H1 (cell line): ENCODE measurements around the gene RNF166. TPM values are rescaled to one million over a fixed set of nuclear protein-coding genes. Genes with fewer than 3 reads are reported as not detected.

Experiments
- ASH2L ChIP-seq: fragments of 200-600, 300-600 bp; sonication (generic); IDR thresholded peaks from one replicate; pipeline ENCODE4 v1.7.1; 2017; ENCODE audit warnings: low read length
- ATF3 ChIP-seq: IDR thresholded peaks from 2 replicates; pipeline ENCODE4 v1.6.1; 2011; ENCODE audit warnings: low read depth, mild to moderate bottlenecking, low read length; ENCODE audit not compliant: insufficient read depth
- CBX5 ChIP-seq: fragments of 300-800, 300-1000 bp; sonication (generic); IDR thresholded peaks from 2 replicates; pipeline ENCODE4 v1.7.1; 2016; ENCODE audit warnings: antibody characterized with exemption, low read length, low read depth
- CREB1 ChIP-seq: IDR thresholded peaks from 2 replicates; pipeline ENCODE4 v1.6.1; 2012; ENCODE audit warnings: inconsistent platforms
- CTBP2 ChIP-seq: IDR thresholded peaks from 2 replicates; pipeline ENCODE4 v1.7.0; 2011; ENCODE audit warnings: borderline replicate concordance, mild to moderate bottlenecking, moderate library complexity, mixed read lengths, low read length; ENCODE audit not compliant: insufficient read depth, insufficient read length
- CTCF ChIP-seq, 3 experiments: IDR thresholded peaks; 1 replicate in 2 of 3; 2 replicates in 1 of 3; pipeline versions ENCODE4 v1.5.1 to v1.6.1; 2011; ENCODE audit warnings: low read length in 3 of 3, mild to moderate bottlenecking in 3 of 3, inconsistent platforms in 2 of 3, low read depth in 1 of 3, moderate library complexity in 1 of 3; ENCODE audit not compliant: insufficient read depth in 1 of 3; ENCODE audit errors: control extremely low read depth in 1 of 3
- HDAC2 ChIP-seq, 2 experiments: fragments of 300-600 bp in 1 of 2; sonication (generic) in 1 of 2; IDR thresholded peaks; 2 replicates each; pipeline ENCODE4 v1.6.1; 2011 to 2012; ENCODE audit warnings: low read depth in 2 of 2, low read length in 2 of 2, mild to moderate bottlenecking in 2 of 2, moderate library complexity in 2 of 2, borderline replicate concordance in 1 of 2, inconsistent platforms in 1 of 2
- KDM1A ChIP-seq: fragments of 200-600, 300-600 bp; sonication (generic); IDR thresholded peaks from 2 replicates; pipeline ENCODE4 v1.7.1; 2016; ENCODE audit warnings: mild to moderate bottlenecking, low read length, borderline replicate concordance
- KDM5A ChIP-seq: fragments of 200-600 bp; IDR thresholded peaks from 2 replicates; pipeline ENCODE4 v1.7.1; 2012; ENCODE audit warnings: mild to moderate bottlenecking, low read length, inconsistent platforms, mixed read lengths
- MAX ChIP-seq: IDR thresholded peaks from 2 replicates; pipeline ENCODE4 v1.6.1; 2012; ENCODE audit warnings: inconsistent platforms
- NANOG ChIP-seq: IDR thresholded peaks from 2 replicates; pipeline ENCODE4 v1.6.1; 2011; ENCODE audit warnings: low read length, low read depth, mild to moderate bottlenecking, inconsistent platforms; ENCODE audit not compliant: insufficient read depth, poor library complexity, severe bottlenecking
- PHF8 ChIP-seq: fragments of 200-600 bp; sonication (generic); conservative IDR thresholded peaks from 2 replicates; pipeline ENCODE4 v1.7.1; 2012; ENCODE audit warnings: low read depth, mild to moderate bottlenecking, inconsistent platforms, low read length, moderate library complexity
- SAP30 ChIP-seq: fragments of 300-600 bp; sonication (generic); IDR thresholded peaks from 2 replicates; pipeline ENCODE4 v1.7.1; 2012; ENCODE audit warnings: low read length, moderate library complexity, mild to moderate bottlenecking, inconsistent platforms; ENCODE audit not compliant: insufficient read depth, insufficient replicate concordance
- SIN3A ChIP-seq, 2 experiments: IDR thresholded peaks in 1 of 2; conservative IDR thresholded peaks in 1 of 2; 2 replicates each; pipeline ENCODE4 v1.6.1; 2011 to 2012; ENCODE audit warnings: low read length in 2 of 2, improper control_type of control experiment in 1 of 2, low read depth in 1 of 2, mild to moderate bottlenecking in 1 of 2
- SP1 ChIP-seq: IDR thresholded peaks from 2 replicates; pipeline ENCODE4 v1.6.1; 2011; ENCODE audit warnings: low read depth, low read length
- TBP ChIP-seq: IDR thresholded peaks from 2 replicates; pipeline ENCODE4 v1.6.1; 2011; ENCODE audit warnings: low read depth, low read length, improper control_type of control experiment
- USF2 ChIP-seq: IDR thresholded peaks from 2 replicates; pipeline ENCODE4 v1.6.1; 2011; ENCODE audit warnings: low read length, improper control_type of control experiment
- YY1 ChIP-seq: IDR thresholded peaks from 2 replicates; pipeline ENCODE4 v1.6.1; 2011; ENCODE audit warnings: low read depth, mild to moderate bottlenecking, low read length
- polyA plus RNA-seq, 7 experiments: library from polyadenylated mRNA; depleted of rRNA in 3 of 7; stranded (reverse) in 5 of 7; unstranded in 2 of 7; fragments of >200 nt in 5 of 7; fragments of 200-250 nt in 2 of 7; gene quantifications; 1 replicate in 5 of 7; 2 replicates in 1 of 7; 4 replicates in 1 of 7; pipeline versions ENCODE4 v1.2.1 to v1.2.3, GENCODE V29; 2011 to 2013; ENCODE audit warnings: missing spikeins in 2 of 7, mixed read lengths in 2 of 7
- total RNA-seq: library from RNA; stranded (reverse); fragmentation: NEBNext Ultra II Directional; extraction: Animal tissue kit (Norgen Biotek cat#: 25700); gene quantifications from 2 replicates; pipeline ENCODE4 v1.2.1, GENCODE V29; 2021

The RNF166 gene
- total and polyA plus RNA-seq, 2 of the 8 experiments (the other 6 are each of a cell fraction or from before 2014, with no cell fraction given): 29.8 to 31.2 TPM

- TF ChIP-seq SIN3A (conservative IDR thresholded peaks at IDR 0.05 in 1 of 2, IDR thresholded peaks at IDR 0.05 in 1 of 2; ENCODE audit: low read depth in 1 of 2, low read length in 2 of 2) (peak; percentile 97 to 100), TBP (peak; percentile 40; the same call in 1 of the 2 replicates), MAX (peak; percentile 96), ATF3 (peak; percentile 98), CTCF (IDR thresholded peaks at IDR 0.05; ENCODE audit: control extremely low read depth in 1 of 3, insufficient read depth in 1 of 3, low read depth in 1 of 3, low read length in 3 of 3) (no peak), YY1 (0 out of 2 replicates have a peak, but pooled peaks have one; percentile 19), KDM5A (peak; percentile 83), ASH2L (peak; percentile 68), NANOG (peak; percentile 24), CBX5 (no peak), HDAC2 (IDR thresholded peaks at IDR 0.05; ENCODE audit: borderline replicate concordance in 1 of 2, low read depth in 2 of 2, low read length in 2 of 2) (peak in 1 of 2 experiments; percentile 99; a peak in 2 of 4 replicates), PHF8 (peak; percentile 78), USF2 (peak; percentile 65), KDM1A (no peak), SP1 (no peak), CTBP2 (no peak), SAP30 (peak; percentile 93), CREB1 (peak; percentile 98)
Observed at GRCh38 chr16:88706229-88706964, at the start of gene RNF166, which contains the start of gene CTU2 (continued).
